GM18517 (cell line): ENCODE measurements around the gene PRR22.
"Not testable (repeated sequence)": the region's sequence is repeated elsewhere in the genome, so short reads cannot be mapped to it uniquely, and the experiment has no call there.

Experiments used
- ATAC-seq: cut with Tn5 transposase; IDR thresholded peaks from one replicate; pipeline ENCODE4 v1.9.1; 2021; ENCODE audit warnings: mild to moderate bottlenecking, moderate library complexity; ENCODE audit not compliant: unreplicated experiment

The PRR22 gene

GRCh38 chr19:5762608-5763217 lies 21.8 kb downstream of the PRR22 start:
- no peak for ATAC-seq

- ATAC-seq: no peak
Observed at GRCh38 chr19:5753743-5754142, 30.8 kb downstream of the PRR22 start.

GRCh38 chr19:5751709-5752108 lies 32.8 kb downstream of the PRR22 start:
- no peak for ATAC-seq

GRCh38 chr19:5749505-5749904 lies 35.0 kb downstream of the PRR22 start:
- no peak for ATAC-seq

GRCh38 chr19:5748920-5749319 lies 35.6 kb downstream of the PRR22 start:
- not testable (repeated sequence) for ATAC-seq

- not testable (repeated sequence) for ATAC-seq
Observed at GRCh38 chr19:5744999-5745398, 39.5 kb downstream of the PRR22 start.

GRCh38 chr19:5743630-5744029 lies 40.9 kb downstream of the PRR22 start:
- no peak for ATAC-seq

- no peak for ATAC-seq
Observed at GRCh38 chr19:5742051-5742450, 42.5 kb downstream of the PRR22 start.

GRCh38 chr19:5738423-5738822 lies 46.1 kb downstream of the PRR22 start:
- no peak for ATAC-seq

- ATAC-seq: not testable (repeated sequence)
Observed at GRCh38 chr19:5733172-5733571, 51.4 kb downstream of the PRR22 start.
